Stimulated activated CD4-positive, alpha-beta T cell treated with anti-CD3 and anti-CD28 coated beads, Interleukin-1b, Interleukin-23, amount 100 ng/mL, for 4 hours (primary cell): ENCODE measurements around the gene FBXO3.
"Not testable (repeated sequence)": the region's sequence is repeated elsewhere in the genome, so short reads cannot be mapped to it uniquely, and the experiment has no call there.

Experiments used
- DNase-seq, 2 donors: peaks; one replicate each; pipeline ENCODE4 v3.0.0-alpha.2; 2020; ENCODE audit warnings: low read depth in 2 of 2

The FBXO3 gene

GRCh38 chr11:33773987-33774735 is at the start of gene FBXO3:
Gene FBXO3 (minus strand): TSS chr11:33774520. CDS start chr11:33774497, 23 bp downstream.
- peak; percentile 76 to 77 for DNase-seq

- DNase-seq = not testable (repeated sequence)
Observed at GRCh38 chr11:33822981-33823380, 48.7 kb upstream of the FBXO3 start.

GRCh38 chr11:33819278-33820035 is 45.1 kb upstream of the FBXO3 start:
- no peak for DNase-seq

- DNase-seq = peak; percentile 86 to 87
Observed at GRCh38 chr11:33808228-33808828, 34.0 kb upstream of the FBXO3 start.

- DNase-seq = no peak
Observed at GRCh38 chr11:33804471-33804870, 30.2 kb upstream of the FBXO3 start.

- DNase-seq = peak in 1 of 2 donors; percentile 9
Observed at GRCh38 chr11:33802194-33802950, 28.1 kb upstream of the FBXO3 start.

GRCh38 chr11:33801821-33802193 is 27.5 kb upstream of the FBXO3 start:
- DNase-seq = no peak

- DNase-seq = no peak
Observed at GRCh38 chr11:33797879-33798278, 23.6 kb upstream of the FBXO3 start.

GRCh38 chr11:33790040-33790439 is 15.7 kb upstream of the FBXO3 start:
- no peak for DNase-seq

GRCh38 chr11:33788095-33788494 is 13.8 kb upstream of the FBXO3 start:
- DNase-seq = not testable (repeated sequence)

- no peak for DNase-seq
Observed at GRCh38 chr11:33787076-33787475, 12.8 kb upstream of the FBXO3 start.

GRCh38 chr11:33785609-33786008 is 11.3 kb upstream of the FBXO3 start:
- DNase-seq = no peak

- no peak for DNase-seq
Observed at GRCh38 chr11:33779849-33780528, 5.7 kb upstream of the FBXO3 start.

- DNase-seq = no peak
Observed at GRCh38 chr11:33778675-33779074, 4.4 kb upstream of the FBXO3 start.

- no peak for DNase-seq
Observed at GRCh38 chr11:33777906-33778305, 3.6 kb upstream of the FBXO3 start.

- DNase-seq = no peak
Observed at GRCh38 chr11:33775832-33776470, 1.6 kb upstream of the FBXO3 start.

GRCh38 chr11:33775467-33775807 is 1.1 kb upstream of the FBXO3 start:
- DNase-seq = no peak

- DNase-seq = no peak
Observed at GRCh38 chr11:33774736-33775466, 581 bp upstream of the FBXO3 start.

- no peak for DNase-seq
Observed at GRCh38 chr11:33773404-33773986, 825 bp downstream of the FBXO3 start.

GRCh38 chr11:33772870-33773269 is 1.4 kb downstream of the FBXO3 start:
- no peak for DNase-seq
